ENCODE data around the gene GRSF1. TPM values are rescaled to one million over a fixed set of nuclear protein-coding genes. Genes with fewer than 3 reads are reported as not detected.

Gene GRSF1
- total and polyA plus RNA-seq, 2 donors (not counting 1 experiment from before 2014, with no cell fraction given), result 23.7 to 43.2 TPM

- Mint-ChIP-seq H3K4me3 (no peak overlapping the region), H3K27ac (no peak overlapping the region), H3K4me1 (peaks cover 17% of the 10 kb centered on the region), H3K27me3 (no peaks in the 10 kb centered on the region), H3K9me3 (ENCODE audit: insufficient read depth) (no peaks in the 10 kb centered on the region)
- Histone ChIP-seq H3K27me3 (replicated peaks in 1 of 4; ENCODE audit: control extremely low read depth in 1 of 4, control insufficient read depth in 3 of 4, insufficient read depth in 4 of 4, low read length in 3 of 4) (no peaks in the 10 kb centered on the region), H3K9ac (ENCODE audit: low read length) (no peak overlapping the region), H3K36me3 (replicated peaks in 1 of 2; ENCODE audit: control extremely low read depth in 1 of 2, control insufficient read depth in 1 of 2, extremely low read depth in 1 of 2, insufficient read depth in 2 of 2, low read length in 1 of 2) (peaks cover 0 to 32% of the 10 kb centered on the region in 2 experiments), H3K79me2 (ENCODE audit: control insufficient read depth, insufficient read depth, low read length) (no peaks in the 10 kb centered on the region), H3K4me3 (ENCODE audit: control extremely low read depth in 1 of 5, extremely low read depth in 1 of 5, insufficient read depth in 1 of 5, low read depth in 2 of 5, low read length in 4 of 5) (no peak overlapping the region), H2AFZ (ENCODE audit: insufficient read depth, low read depth, low read length, poor library complexity, severe bottlenecking) (no peak overlapping the region), H3K4me1 (ENCODE audit: control insufficient read depth in 2 of 2, insufficient read depth in 2 of 2, low read length in 2 of 2) (peaks cover 3 to 8% of the 10 kb centered on the region in 2 donors), H3K9me3 (ENCODE audit: control extremely low read depth in 1 of 3, control insufficient read depth in 2 of 3, insufficient read depth in 1 of 3, low read length in 2 of 3) (no peaks in the 10 kb centered on the region), H3K4me2 (replicated peaks; ENCODE audit: low read depth, low read length, poor library complexity, severe bottlenecking) (no peak overlapping the region), H3K27ac (ENCODE audit: low read length in 2 of 2) (no peak overlapping the region), H4K20me1 (ENCODE audit: control insufficient read depth, insufficient read depth, low read length, poor library complexity, severe bottlenecking) (no peaks in the 10 kb centered on the region)
- POLR2A ChIA-PET, result no interaction called here
- DNase-seq, result peak; percentile 15
- intact Hi-C loops (cut with micrococcal nuclease), result no loop called here
- TF ChIP-seq EZH2 (IDR thresholded peaks at IDR 0.05; ENCODE audit: borderline replicate concordance, insufficient read depth, low read depth, low read length, poor library complexity, severe bottlenecking) (no peak), CTCF (IDR thresholded peaks at IDR 0.05) (no peak)
- CTCF ChIA-PET, result interaction anchor here (1.7 to 2.0 kb wide), 2 partner anchors 84 to 166 kb away, joined by 4 to 5 read pairs; partner anchors contain the start of gene MOB1B
- no peak for ATAC-seq (ENCODE audit: low read depth)
- WGBS (ENCODE audit: insufficient coverage), result 32% methylated on average over 5 of the region's 5 CpGs
Observed at GRCh38 chr4:70818173-70818855, 21.4 kb downstream of the GRSF1 start.

- Histone ChIP-seq H3K36me3 (replicated peaks in 1 of 2; ENCODE audit: control extremely low read depth in 1 of 2, control insufficient read depth in 1 of 2, extremely low read depth in 1 of 2, insufficient read depth in 2 of 2, low read length in 1 of 2) (peaks cover 0 to 25% of the 10 kb centered on the region in 2 experiments), H3K9ac (ENCODE audit: low read length) (no peak overlapping the region), H3K4me2 (replicated peaks; ENCODE audit: low read depth, low read length, poor library complexity, severe bottlenecking) (no peak overlapping the region), H3K79me2 (ENCODE audit: control insufficient read depth, insufficient read depth, low read length) (no peaks in the 10 kb centered on the region), H3K27me3 (replicated peaks in 1 of 4; ENCODE audit: control extremely low read depth in 1 of 4, control insufficient read depth in 3 of 4, insufficient read depth in 4 of 4, low read length in 3 of 4) (no peaks in the 10 kb centered on the region), H3K9me3 (ENCODE audit: control extremely low read depth in 1 of 3, control insufficient read depth in 2 of 3, insufficient read depth in 1 of 3, low read length in 2 of 3) (no peaks in the 10 kb centered on the region), H4K20me1 (ENCODE audit: control insufficient read depth, insufficient read depth, low read length, poor library complexity, severe bottlenecking) (no peaks in the 10 kb centered on the region), H3K4me1 (ENCODE audit: control insufficient read depth in 2 of 2, insufficient read depth in 2 of 2, low read length in 2 of 2) (peaks cover 3 to 8% of the 10 kb centered on the region in 2 donors), H2AFZ (ENCODE audit: insufficient read depth, low read depth, low read length, poor library complexity, severe bottlenecking) (no peak overlapping the region), H3K27ac (ENCODE audit: low read length in 2 of 2) (no peak overlapping the region), H3K4me3 (ENCODE audit: control extremely low read depth in 1 of 5, extremely low read depth in 1 of 5, insufficient read depth in 1 of 5, low read depth in 2 of 5, low read length in 4 of 5) (no peak overlapping the region)
- no peak for ATAC-seq (ENCODE audit: low read depth)
- no peaks in the 10 kb centered on the region for H3K9me3 Mint-ChIP-seq (ENCODE audit: insufficient read depth)
- no peak overlapping the region for H3K27ac Mint-ChIP-seq
- intact Hi-C loops (cut with micrococcal nuclease), result no loop called here
- POLR2A ChIA-PET, result interaction anchor here (0.7 kb wide), 1 partner anchor 170 kb away, joined by 4 read pairs; no protein-coding TSS in a partner anchor
- H3K4me1 Mint-ChIP-seq, result peaks cover 17% of the 10 kb centered on the region
- TF ChIP-seq CTCF (IDR thresholded peaks at IDR 0.05) (no peak), EZH2 (IDR thresholded peaks at IDR 0.05; ENCODE audit: borderline replicate concordance, insufficient read depth, low read depth, low read length, poor library complexity, severe bottlenecking) (no peak)
- no peaks in the 10 kb centered on the region for H3K27me3 Mint-ChIP-seq
- WGBS (ENCODE audit: insufficient coverage), result no CpG with 5 or more reads among the region's 2 CpGs
- no peak overlapping the region for H3K4me3 Mint-ChIP-seq
- CTCF ChIA-PET, result interaction anchor here (1.4 kb wide), 1 partner anchor 85 kb away, joined by 4 read pairs; the partner anchor contains the start of gene MOB1B
- DNase-seq, result no peak
Observed at GRCh38 chr4:70816894-70817293, 22.8 kb downstream of the GRSF1 start.

All from B cell (primary cell).